Amygdala (tissue), 56 donors: ENCODE measurements around the gene FOXA2.
"Not testable (repeated sequence)": the region's sequence is repeated elsewhere in the genome, so short reads cannot be mapped to it uniquely, and the experiment has no call there.

Experiments
- DNase-seq, 56 donors: peaks; one replicate each; lab custom pipeline; 2025; lab: John Stamatoyannopoulos, UW

Gene FOXA2

DNA sequence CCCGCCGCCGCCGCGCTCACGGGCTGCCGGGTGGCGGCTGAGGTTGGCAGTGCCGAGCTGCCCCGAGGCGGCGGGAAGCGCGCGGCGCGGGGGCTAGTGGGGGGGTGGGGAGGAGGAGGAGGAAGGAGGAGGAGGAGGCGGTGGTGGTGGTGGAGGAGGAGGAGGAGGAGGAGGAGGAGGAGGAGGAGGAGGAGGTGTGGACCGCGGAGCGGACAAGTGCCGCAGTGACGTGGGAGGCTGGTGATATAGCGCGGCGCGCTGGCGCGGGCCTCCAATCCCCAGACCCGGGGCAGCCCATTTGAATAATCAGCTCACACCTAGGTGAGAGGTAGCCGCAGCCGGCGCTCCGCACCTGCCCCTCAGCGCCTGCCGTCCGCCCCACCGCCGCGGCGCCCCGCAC, at the start of gene FOXA2:
TSS of gene FOXA2 (minus strand) at position 51 of the 400 bp plus-strand sequence. CDS start 294 bp downstream, outside the sequence.
- DNase-seq: no peak

DNA sequence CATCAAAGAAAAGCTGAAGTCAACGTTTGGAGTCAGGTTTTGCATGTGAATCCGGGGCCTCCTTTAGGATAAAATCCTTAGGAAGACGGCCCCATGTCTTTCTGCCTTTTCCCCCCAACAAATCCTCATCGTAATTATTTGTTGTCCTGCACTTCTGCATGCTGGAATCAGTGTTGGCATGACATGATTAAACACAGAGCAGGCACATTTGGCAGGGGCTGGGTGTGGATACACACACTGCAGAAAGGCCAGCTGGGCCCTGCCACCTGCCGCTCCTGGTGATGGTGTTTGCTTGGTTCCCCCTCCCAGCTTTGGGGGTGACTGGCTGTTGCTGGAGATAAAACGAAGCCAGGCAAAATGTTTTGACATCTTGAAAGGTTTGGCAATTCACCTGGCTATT, 46.3 kb upstream of the FOXA2 start:
- DNase-seq: peak in 1 of 56 donors; percentile 1

DNA sequence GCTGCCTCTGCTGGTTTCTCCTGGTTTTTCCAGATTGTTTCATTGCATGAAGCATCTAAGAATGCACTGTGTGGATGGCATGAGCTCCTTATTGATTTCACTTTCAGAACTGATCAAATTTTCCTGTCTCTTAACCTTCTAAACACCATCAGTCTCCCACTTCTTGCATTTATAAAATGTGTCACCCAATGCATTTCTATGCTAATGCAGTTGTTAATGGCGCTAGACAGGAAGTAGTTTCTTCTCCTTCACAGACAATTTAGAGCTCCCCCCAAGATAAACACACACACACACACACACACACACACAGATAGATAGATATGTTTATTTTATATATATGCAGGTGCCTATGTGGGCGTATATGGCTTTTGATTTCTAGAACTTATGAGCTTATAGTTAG, 45.6 kb upstream of the FOXA2 start:
- no peak for DNase-seq

DNA sequence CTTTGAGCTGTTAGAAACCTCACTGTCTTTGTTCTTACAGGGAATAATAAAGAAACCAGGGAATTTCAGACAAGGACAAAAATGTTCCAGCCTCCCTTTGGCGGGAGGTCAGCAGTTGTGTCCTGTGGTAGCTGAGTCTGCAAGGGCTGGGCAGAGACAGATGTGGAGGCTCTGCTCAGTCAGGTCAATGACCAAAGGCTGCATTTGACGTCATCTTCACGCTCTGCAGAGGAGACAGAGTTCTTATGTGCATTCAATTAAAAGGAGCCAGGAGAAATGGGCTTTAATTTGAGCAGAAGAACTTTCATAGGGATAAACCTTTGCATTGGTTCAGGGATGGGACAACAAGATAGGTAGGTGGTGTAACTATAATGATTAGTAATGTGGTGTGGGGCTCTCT, 45.1 kb upstream of the FOXA2 start:
- DNase-seq: no peak

DNA sequence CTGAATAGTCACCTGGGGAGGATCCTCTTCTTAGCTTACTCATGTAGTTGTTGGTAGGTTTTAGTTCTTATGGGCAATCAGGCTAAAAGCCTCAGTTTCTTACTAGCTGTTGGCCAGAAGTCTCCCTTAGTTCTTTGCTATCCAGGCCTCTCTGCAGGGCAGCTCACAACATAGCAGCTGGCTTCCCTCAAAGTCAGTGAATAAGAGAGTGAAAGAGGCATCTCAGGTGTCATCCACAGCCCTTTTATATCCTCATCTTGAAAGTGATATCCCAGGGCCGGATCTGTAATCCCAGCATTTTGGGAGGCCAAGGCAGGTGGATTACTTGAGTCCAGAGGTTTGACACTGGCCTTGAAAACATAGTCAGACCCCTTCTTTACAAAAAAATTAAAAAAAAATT, 42.1 kb upstream of the FOXA2 start:
- no peak for DNase-seq

DNA sequence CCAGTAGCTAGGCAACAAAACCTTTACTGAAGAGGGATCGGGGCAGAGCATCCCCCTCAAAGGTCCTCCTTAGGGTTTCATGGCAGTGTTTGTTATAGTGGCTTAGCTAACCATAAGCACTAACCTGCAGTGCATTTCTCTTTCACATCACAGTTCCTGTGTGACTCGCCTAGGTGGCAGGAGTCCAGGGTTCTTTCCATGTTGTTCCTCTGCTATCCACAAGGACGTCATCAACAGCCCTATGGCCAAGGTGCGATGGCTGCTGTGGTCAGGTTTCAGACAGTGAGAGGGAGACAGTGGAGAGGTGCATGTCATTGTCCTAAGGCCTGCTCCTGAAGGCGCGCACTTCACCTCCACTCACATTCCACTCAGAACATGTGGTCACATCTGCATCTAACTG, 38.8 kb upstream of the FOXA2 start:
- no peak for DNase-seq

DNA sequence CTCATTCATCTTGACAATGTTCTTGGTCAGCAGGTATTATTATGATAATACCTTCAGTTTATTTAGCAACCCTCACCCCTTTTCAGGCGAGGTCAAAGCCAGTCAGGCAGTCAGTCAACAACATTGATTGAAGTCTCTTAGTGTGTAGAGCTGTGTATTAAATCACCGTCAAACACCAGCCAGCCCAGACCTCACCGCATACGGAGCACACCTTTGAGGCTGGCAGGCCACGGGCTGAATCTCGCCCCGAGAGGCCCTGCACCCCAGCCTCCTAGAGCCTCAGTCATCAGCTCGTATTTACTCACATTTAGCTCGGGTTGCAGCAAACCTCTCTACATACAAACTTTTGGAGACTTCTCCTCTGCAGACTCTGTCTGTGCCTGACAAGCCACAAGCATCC, 36.0 kb upstream of the FOXA2 start:
- DNase-seq: no peak

DNA sequence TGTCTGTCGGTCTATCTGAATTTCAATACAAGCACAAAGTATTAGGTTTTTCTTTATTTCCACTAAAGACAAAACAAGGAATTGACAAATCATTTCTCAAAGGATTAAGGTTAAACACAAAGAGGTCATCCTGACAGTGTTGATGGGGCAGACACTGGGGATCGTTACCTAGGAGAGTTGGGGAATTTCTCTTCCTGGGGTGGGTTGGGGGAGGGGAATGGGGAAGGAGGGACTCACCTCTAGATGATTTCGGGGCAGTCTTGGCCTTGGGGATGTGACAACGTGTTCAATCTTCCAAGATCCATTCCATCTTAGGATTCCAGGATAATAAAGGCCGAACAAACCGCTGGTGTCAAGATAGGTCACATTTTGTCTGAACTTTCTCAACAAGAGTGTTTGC, 35.4 kb upstream of the FOXA2 start:
- DNase-seq: no peak

DNA sequence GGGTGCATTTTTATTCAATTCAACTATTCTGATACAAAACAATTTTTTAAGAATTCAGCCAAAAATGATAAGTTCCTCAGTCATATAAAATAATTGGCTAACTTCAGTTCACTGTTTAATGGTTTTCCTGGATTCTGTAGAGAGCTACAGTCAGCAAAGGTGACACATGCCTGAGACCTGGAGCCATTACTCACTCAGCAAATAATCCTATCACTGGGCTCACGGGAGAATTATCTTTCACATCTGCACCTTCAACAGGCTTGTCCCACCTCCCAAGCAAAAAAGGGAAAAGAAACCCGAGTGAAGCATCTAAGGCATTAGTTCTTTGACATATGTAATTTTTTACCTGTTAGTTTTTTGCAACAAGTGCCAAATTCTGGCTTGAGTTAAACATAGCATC, 34.9 kb upstream of the FOXA2 start:
- DNase-seq: no peak

DNA sequence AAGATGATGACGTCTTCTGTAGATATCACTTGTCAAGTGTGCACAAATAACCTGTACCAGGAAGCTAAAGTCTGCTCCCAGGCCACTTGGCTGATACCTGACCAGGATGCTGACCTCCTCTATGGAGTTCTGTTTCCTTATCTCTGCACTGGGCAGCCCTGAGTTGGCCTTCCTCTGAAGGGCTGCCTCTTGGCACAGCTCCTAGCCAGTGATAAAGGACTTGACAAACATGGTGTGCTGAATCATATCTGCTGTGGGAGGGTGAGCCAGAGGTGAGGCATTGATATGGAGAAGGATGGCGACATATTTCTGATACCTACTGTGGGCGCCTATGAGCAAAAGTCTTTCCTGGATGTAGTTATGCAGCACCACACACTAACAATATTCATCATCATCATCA, 32.8 kb upstream of the FOXA2 start:
- no peak for DNase-seq

DNA sequence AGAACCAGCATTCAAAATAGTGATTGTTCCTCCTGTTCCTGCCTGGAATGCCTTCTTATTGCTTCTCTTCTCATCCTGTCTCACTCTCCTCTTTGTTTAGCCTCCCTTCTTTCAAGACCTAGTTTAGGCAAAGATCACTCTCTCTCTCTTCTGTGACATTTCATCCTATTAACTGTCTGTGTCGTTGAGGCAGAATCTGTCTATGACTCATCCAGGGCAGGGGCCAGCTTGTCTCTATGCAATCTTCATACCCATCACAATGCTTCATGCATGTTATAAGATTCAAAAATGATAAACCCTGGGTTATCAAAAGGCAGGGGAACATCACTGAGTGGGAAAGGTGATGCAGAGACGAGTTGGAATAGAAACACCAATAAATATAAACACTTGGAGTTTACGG, 32.2 kb upstream of the FOXA2 start:
- DNase-seq: no peak

DNA sequence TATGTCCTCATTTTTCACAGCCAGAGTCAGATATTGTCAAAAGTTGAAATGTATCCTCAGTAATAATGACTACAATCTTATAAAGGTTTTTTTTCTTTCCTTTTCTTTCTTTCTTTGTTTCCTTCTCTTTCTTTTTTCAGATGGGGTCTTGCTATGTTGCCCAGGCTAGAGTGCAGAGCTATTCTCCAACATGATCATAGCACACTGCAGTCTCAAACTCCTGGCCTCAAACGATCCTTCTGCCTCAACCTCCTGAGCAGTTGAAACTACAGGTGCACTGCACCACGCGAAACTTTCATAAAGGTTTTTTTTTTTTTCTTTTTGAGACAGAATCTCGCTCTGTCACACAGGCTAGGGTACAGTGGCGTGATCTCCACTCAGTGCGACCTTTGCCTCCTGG, 31.1 kb upstream of the FOXA2 start:
- DNase-seq: no peak

DNA sequence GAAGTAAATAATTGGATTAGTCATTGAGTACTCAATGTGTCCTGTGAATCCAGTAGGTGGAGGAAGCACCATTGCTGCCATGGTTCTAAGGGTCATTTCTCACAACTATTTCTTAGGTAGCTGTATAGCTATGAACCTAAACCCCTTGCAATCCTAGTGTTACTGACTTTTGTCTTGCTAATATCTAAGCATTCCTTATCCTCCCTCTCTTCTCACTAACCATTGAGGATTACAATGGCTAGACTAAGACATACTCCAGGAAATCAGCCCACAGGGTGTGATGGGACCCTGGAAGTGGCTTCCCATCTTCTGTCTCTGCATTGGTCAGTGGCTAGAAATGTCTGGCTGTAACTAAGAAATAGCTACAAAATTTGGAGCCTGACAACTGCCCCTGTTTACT, 27.3 kb upstream of the FOXA2 start:
- DNase-seq: no peak

DNA sequence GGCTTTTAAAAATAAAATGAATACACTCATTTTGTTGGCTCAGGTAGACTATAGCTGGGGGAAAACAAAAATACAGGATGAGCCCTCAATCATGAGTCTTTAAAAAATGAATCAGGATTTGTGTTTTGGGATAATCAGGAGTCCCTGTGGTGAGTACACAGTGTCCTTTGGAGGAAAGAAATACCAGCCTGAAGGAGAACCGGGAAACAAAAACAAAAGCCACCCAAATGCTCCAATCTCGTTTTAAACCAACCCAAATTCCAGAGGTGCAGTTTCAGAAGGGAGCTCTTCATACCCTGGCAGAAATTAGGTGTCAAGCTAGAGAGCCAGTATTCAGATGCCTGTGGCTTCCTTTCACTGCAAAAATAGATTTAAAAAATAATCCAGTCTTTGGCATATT, 23.3 kb upstream of the FOXA2 start:
- no peak for DNase-seq

DNA sequence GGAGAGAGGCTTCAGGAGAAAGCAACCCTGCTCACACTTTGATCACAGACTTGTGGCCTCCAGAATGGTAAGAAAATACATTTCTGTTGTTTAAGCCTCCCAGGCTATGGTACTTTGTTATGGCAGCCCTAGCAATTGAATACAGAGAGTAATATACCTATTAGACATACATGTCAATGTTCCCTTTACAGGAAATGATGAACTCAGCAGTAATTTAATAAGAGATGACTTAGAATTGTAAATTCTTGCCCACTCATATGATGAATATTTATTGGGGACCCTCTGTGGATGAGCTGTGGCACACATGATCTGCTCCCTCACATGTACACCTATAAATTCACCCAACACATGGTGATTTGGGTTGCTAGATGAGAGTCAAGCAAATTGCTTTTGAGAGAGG, 20.4 kb upstream of the FOXA2 start:
- DNase-seq: no peak

DNA sequence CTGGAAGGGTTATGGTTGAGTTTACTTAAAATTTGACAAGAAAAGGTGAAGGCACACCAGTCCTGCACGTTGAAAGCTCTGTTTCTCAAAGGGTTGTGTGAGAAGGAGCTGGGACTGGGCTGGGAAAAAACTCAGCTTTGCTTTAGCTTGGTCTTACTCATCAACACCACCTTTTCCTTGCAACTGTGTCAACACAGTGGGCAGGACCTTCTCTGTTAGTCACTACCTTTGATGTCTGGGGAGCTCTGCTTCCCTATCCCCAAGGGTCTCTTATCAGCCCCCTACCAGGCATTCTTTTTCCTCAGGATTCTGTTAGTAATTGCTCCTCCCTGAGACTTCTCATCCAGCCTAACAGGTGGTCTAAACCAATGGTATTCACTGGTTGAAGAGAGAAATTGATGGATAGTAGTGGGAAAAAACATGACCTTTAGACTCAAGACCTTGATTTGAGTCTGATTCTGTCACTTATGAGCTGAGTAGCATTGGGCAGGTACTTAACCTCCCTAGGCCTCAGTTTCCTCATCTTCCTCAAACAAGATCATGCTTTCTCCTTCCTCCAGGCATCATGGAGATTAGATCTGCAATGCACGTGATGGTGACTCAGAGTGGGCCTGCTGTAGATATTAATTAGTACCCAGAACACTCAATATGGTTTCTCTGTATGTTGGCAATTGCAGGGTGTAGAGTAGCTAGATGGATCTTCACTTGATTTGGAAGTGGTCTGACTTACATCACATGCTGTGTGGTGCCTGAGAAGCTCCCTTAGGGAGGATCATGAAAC, 17.2 kb upstream of the FOXA2 start:
- DNase-seq: no peak

DNA sequence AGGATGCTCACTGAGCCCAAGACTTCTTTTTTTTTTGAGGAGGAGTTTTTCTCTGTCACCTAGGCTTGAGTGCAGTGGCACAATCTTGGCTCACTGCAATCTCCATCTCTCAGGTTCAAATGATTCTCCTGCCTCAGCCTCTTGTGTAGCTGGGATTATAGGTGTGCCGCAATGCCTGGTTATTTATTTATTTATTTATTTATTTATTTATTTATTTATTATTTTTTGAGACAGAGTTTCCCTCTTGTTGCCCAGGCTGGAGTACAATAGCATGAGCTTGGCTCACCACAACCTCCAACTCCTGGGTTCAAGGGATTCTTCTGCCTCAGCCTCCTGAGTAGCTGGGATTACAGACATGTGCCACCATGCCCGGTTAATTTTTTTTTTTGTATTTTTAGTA, 14.9 kb upstream of the FOXA2 start:
- DNase-seq: not testable (repeated sequence)

DNA sequence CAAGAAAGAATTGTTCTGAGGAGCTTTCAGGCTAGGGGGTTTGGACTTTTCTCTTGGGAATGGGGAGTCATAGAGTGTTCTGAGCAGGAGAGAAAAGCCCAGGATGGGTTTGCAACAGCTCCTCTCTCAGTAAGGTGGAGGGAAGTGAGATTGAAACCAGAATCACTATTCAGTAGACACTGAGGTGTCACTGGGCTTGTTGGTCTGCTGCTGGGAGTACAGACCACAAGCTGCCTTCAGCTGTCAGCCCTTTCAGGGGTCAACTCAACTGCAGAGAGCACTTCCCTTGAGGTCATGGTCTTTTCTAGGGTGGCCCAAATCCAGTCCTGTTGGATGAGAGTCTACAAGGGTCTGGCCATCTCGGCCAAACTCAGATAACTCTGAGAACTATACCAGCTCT, 12.9 kb upstream of the FOXA2 start:
- DNase-seq: no peak

DNA sequence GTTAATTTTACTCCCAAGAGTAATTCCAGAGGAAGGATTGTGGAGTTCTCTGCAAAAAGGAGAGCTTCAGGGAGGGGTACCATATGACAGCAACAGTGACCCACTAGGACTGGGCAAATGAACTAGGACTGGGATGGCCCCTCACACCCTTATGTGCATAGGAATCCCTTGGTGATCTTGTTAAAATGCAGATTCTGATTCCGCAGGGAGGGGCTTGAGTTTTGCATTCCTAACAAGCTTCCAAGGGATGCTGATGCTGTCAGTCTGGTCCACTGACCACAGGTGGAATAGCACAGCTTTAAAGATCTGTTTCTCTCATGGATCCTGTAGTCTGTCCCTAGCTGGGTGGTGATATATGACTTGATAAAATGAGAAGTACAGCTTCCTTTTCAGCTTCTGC, 6.3 kb upstream of the FOXA2 start:
- no peak for DNase-seq

DNA sequence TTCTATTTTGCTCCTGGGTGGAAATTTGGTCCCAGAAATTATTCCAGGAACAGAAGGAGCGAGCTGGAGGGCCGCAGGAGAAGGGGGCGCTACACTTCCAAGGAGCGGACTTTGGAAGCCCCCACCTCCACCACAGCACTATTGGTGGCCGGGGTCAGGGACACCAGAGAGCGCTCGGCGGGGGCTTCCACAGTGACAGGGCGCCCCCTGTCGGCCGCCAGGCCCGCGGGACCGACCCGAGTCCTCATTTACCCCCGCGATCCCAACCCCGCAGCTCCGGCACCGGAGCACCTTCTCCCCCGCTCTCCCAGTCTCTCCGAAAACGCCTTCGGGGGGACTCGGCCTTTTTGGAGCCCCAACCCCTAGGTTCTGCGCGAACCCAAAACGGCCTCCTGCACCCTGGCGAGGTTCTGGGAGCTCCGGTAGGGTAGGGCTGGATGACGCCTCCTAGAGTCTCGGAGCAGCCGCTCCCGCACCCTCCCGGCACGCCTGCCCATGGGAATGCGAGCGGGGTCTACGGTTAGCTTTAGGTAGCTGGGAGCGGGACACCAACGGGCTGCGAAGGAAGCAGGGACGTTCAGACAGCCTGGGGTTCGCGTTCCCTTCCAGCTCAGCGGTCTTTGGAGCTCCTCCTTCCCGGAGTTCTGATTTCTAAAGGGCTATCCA, 2.4 kb upstream of the FOXA2 start:
- DNase-seq: peak in 9 of 56 donors; percentile 2 to 51 (median 13)

DNA sequence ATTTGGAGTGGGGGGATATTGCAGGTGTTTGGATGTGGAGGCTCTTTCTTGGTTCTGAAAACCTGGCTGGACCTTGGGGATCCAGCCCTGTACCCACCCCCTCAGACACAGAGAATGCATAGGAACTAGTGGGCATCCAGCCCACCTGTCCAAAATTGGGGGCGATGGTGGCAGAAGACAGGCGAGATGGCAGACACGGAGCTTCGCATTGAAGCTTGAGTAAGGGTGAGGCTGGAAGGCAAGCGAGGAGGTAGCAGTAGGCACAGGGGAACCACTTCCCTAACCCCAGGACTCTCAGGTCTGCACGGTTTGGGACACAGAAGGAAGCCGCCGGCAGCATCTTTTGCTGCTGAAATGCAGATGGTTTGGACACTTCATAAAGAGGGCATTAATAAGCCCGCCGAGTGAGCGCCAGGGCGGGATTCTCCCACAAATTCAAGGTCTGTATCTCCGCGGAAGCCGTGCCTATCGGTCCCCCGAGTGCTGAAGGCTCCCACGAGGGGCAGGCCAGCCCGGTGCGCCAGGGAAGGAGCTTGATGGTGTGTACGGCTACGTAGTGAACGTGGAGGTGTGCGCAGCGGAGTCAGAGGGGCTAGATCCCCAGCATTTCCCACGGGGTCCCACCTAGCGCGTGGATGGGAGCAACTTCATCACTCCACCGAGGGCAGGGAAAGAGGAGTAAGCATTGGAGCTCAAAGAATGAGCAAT, 1.6 kb upstream of the FOXA2 start:
- DNase-seq: no peak
